WERI-Rb-1 (cell line): ENCODE measurements around the gene IFIT1.
"Not testable (repeated sequence)": the region's sequence is repeated elsewhere in the genome, so short reads cannot be mapped to it uniquely, and the experiment has no call there.

Experiments
- DNase-seq: peaks from one replicate; pipeline ENCODE4 v3.0.0-alpha.2; 2020
- H3K27ac ChIP-seq: fragments of 250-450 bp; sonication (Bioruptor Pico); 2 replicates; pipeline ENCODE4 v1.5.1; 2020; ENCODE audit warnings: mild to moderate bottlenecking, moderate library complexity
- H3K27me3 ChIP-seq: fragments of 250-450 bp; sonication (Bioruptor Pico); 2 replicates; pipeline ENCODE4 v1.5.1; 2021; ENCODE audit warnings: mild to moderate bottlenecking, low read depth, moderate library complexity; ENCODE audit not compliant: insufficient read depth, severe bottlenecking
- H3K36me3 ChIP-seq: fragments of 250-450 bp; sonication (Bioruptor Pico); 2 replicates; pipeline ENCODE4 v1.5.1; 2020; ENCODE audit warnings: mild to moderate bottlenecking, moderate library complexity
- H3K4me3 ChIP-seq: 2 replicates; pipeline ENCODE4 v1.5.1; 2011; ENCODE audit warnings: low read depth, mild to moderate bottlenecking, control low read depth, low read length
- H3K9me3 ChIP-seq: fragments of 250-450 bp; sonication (Bioruptor Pico); 2 replicates; pipeline ENCODE4 v1.5.1; 2021; ENCODE audit warnings: mild to moderate bottlenecking, moderate library complexity; ENCODE audit not compliant: severe bottlenecking
- TF ChIP-seq, protein P1 (sequence below): IDR thresholded peaks from 2 replicates; pipeline ENCODE4 v1.5.1; 2011; ENCODE audit warnings: low read depth, mild to moderate bottlenecking, control low read depth, inconsistent platforms, low read length

IFIT1 gene

DNA sequence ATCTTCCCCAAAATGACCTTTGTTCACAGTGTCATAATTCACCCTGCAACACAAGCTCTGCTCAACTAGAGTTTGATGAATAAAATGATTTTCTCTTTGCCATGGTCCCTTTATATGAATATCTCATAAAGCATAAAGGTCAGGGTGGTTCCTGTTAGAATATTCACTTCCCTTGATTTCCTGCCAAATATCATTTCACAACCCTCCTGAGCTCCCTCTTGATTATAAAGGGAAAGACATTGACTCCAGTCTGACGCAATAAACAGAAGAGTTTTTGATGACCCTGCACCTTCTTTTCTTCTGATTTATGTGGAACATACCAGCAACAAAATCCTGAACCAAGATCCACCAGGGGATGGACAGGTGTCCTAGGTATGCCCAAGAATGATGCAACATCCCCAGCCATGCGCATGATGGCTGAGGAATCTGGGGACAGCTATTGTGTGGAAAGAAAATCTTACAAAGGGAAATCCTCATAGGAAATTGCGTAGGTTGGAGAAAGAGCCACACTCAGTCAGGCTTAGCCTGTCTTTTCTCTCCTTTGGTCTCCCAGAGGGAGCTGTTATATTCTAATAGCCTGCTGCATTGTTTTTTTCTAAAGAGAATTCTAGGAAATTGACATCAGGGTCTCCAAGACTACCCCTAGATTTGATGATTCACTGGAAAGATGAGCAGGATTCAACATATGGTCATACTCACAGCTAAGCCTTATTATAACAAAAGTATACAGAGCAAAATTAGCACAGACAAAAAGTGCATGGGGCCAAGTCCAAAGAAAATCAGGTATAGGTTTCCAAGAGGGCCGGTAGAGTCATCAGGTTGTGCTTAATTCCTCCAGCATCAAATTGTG lies 45.8 kb upstream of the IFIT1 start:
- TF ChIP-seq, protein P1, sequence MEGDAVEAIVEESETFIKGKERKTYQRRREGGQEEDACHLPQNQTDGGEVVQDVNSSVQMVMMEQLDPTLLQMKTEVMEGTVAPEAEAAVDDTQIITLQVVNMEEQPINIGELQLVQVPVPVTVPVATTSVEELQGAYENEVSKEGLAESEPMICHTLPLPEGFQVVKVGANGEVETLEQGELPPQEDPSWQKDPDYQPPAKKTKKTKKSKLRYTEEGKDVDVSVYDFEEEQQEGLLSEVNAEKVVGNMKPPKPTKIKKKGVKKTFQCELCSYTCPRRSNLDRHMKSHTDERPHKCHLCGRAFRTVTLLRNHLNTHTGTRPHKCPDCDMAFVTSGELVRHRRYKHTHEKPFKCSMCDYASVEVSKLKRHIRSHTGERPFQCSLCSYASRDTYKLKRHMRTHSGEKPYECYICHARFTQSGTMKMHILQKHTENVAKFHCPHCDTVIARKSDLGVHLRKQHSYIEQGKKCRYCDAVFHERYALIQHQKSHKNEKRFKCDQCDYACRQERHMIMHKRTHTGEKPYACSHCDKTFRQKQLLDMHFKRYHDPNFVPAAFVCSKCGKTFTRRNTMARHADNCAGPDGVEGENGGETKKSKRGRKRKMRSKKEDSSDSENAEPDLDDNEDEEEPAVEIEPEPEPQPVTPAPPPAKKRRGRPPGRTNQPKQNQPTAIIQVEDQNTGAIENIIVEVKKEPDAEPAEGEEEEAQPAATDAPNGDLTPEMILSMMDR: no peak
- no peak overlapping the region for H3K4me3 ChIP-seq
- no peak overlapping the region for H3K27ac ChIP-seq
- no peaks in the 10 kb centered on the region for H3K36me3 ChIP-seq
- no peaks in the 10 kb centered on the region for H3K27me3 ChIP-seq
- DNase-seq: no peak
- no peaks in the 10 kb centered on the region for H3K9me3 ChIP-seq

DNA sequence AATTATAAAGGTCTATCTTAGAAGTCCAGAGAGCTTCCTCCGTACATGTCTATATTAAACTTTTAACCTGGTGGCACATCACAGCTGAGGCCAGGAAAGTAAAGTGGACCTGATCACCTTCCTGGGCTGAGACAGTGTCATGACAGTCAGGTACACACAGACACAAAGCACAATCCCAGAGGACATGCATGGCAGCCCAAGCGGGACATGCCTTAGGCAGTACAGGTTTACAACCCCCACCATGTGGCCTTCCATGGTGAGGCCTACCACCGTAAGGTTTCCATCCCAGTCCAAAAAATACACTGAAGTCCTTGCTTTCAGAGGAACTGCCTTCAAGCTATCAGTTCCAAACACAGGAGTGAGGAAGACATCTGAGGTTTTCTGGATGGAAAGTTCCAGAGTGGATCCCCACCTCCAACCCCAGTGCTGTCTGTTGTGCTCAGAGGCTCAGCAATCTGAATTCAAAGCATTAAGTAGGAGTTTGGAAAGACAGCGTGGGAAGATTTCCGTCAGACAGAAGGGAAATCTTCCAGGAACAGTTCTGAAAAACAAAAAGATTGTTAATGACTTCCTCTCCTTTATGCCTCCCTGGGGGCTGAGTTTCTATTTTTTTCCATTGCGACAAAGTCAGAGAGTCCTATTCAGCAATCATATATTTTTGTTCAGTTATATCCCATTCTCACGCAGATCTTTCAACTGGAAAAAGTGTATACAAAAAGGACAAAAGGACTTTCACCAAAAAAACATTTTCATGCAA lies 44.5 kb upstream of the IFIT1 start:
- no peak overlapping the region for H3K27ac ChIP-seq

DNA sequence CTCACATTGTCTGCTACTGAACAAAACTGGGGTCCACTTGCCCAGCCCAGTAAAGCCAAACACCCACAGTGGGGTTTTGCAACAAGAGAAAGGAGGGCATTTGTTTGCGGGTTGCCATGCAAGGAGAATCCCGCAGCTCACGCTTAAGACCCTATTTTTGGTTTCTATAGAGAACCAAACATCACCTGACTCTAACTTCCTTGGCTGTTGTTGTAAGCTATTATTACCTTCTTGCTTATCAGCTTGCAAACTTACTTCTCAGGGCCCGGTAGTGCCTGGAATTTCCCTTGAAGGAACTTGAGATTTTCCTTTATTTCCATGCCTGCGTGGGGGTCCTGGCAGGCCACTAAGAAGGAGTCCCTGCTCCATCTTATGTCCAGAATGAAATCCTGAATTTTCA lies 43.9 kb upstream of the IFIT1 start:
- H3K36me3 ChIP-seq: no peaks in the 10 kb centered on the region
- TF ChIP-seq, protein P1: no peak
- H3K4me3 ChIP-seq: no peak overlapping the region
- H3K27me3 ChIP-seq: no peaks in the 10 kb centered on the region
- DNase-seq: no peak
- no peak overlapping the region for H3K27ac ChIP-seq
- H3K9me3 ChIP-seq: no peaks in the 10 kb centered on the region

More for the DNA sequence above, 44.5 kb upstream of the IFIT1 start:
- no peaks in the 10 kb centered on the region for H3K27me3 ChIP-seq
- TF ChIP-seq, protein P1: no peak
- no peak overlapping the region for H3K4me3 ChIP-seq
- H3K36me3 ChIP-seq: no peaks in the 10 kb centered on the region
- DNase-seq: no peak
- H3K9me3 ChIP-seq: no peaks in the 10 kb centered on the region

DNA sequence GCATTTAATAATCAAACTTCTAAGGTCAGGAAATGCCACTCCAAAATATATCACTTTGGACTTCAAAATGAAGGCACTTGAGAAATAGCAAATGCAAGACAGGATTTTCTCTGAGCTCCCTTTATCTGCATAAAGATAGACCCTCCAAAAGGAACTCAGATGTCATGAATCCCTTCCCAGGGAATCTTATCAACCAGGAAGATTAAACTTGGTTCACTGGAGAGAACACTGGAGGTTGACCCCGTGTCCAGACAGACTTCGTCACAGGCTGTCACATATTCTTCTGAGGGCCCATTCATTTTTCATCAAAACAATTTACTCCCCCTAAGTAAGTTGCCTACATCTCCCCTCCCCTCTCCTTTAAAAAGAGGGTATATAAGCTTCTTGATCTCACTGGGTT lies 43.4 kb upstream of the IFIT1 start:
- Histone ChIP-seq H3K27me3 (no peaks in the 10 kb centered on the region), H3K36me3 (no peaks in the 10 kb centered on the region), H3K4me3 (no peak overlapping the region)

DNA sequence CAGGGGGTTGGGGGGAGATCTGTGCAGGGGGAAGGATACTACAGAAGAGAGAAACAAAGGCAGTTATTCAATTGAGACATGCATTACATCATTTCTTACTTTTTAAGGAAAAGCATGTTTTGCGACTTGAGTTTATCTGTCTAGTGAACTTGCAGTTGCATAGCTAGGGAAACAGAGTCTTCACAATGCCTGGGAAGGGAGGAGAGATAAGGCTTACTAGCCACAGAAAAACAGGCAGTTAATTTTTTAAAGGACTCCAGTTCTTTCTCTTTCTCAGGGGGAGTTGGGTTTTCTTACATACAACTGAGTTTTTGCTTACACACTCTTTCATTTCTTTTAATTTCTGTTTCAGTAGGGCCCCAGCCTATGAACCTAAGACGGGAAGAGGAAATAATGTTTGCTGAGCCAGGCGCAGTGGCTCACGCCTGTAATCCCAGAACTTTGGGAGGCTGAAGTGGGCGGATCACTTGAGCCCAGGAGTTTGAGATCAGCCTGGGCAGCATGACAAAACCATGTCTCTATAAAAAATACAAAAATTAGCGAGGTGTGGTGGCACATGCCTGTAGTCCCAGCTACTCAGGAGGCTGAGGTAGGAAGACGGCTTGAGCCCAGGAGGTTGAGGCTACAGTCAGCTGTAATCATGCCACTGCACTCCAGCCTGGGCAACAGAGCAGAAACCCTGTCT lies 41.6 kb upstream of the IFIT1 start:
- not testable (repeated sequence) for H3K36me3 ChIP-seq, H3K27me3 ChIP-seq, H3K27ac ChIP-seq, DNase-seq, H3K4me3 ChIP-seq, H3K9me3 ChIP-seq

More for the DNA sequence above, 43.4 kb upstream of the IFIT1 start:
- Histone ChIP-seq H3K9me3 (no peaks in the 10 kb centered on the region), H3K27ac (no peak overlapping the region)
- TF ChIP-seq, protein P1: no peak
- no peak for DNase-seq

DNA sequence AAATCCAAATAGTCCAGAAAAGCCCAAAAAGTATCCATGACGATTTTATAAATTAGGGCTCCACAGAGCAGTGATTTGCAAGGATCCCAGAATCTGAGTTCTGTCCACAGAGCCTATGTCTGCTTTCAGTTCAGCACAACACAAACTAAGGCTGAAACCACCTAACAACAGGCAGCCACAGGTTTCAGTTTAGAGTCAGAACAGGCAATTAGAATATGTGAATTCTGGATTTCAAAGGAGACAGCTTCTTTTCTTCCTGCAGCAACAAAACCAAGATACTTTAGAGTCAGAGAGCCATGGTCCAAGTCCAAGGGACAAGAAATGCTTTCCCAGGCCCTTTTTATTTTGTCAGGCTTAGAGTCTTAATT lies 41.0 kb upstream of the IFIT1 start:
- TF ChIP-seq, protein P1: no peak
- Histone ChIP-seq H3K27ac (no peak overlapping the region), H3K27me3 (no peaks in the 10 kb centered on the region), H3K9me3 (no peaks in the 10 kb centered on the region), H3K36me3 (no peaks in the 10 kb centered on the region), H3K4me3 (no peak overlapping the region)
- DNase-seq: no peak
